SJSA1 (cell line): ENCODE data around the gene CSMD2. TPM values are rescaled to one million over a fixed set of nuclear protein-coding genes. Genes with fewer than 3 reads are reported as not detected.
"Not testable (repeated sequence)": the region's sequence is repeated elsewhere in the genome, so short reads cannot be mapped to it uniquely, and the experiment has no call there.

Source experiments
- DNase-seq, 2 experiments: peaks; one replicate each; pipeline ENCODE4 v3.0.0-alpha.2; 2015 to 2020; ENCODE audit warnings: low spot score in 2 of 2, low read depth in 1 of 2
- H3K27ac ChIP-seq: fragments of 250-450 bp; sonication (Bioruptor Pico); 2 replicates; pipeline ENCODE4 v1.5.1; 2020; ENCODE audit warnings: mild to moderate bottlenecking, moderate library complexity
- H3K27me3 ChIP-seq: fragments of 250-450 bp; sonication (Bioruptor Pico); replicated peaks from 2 replicates; pipeline ENCODE4 v1.5.1; 2020; ENCODE audit warnings: mild to moderate bottlenecking, moderate library complexity
- H3K36me3 ChIP-seq: fragments of 250-450 bp; sonication (Bioruptor Pico); 2 replicates; pipeline ENCODE4 v1.5.1; 2020; ENCODE audit warnings: mild to moderate bottlenecking
- H3K4me1 ChIP-seq: fragments of 250-450 bp; sonication (Bioruptor Pico); replicated peaks from 2 replicates; pipeline ENCODE4 v1.6.1; 2021; ENCODE audit warnings: mild to moderate bottlenecking
- H3K4me3 ChIP-seq: fragments of 250-450 bp; sonication (Bioruptor Pico); 2 replicates; pipeline ENCODE4 v1.5.1; 2020; ENCODE audit warnings: mild to moderate bottlenecking
- H3K9me3 ChIP-seq: fragments of 250-450 bp; sonication (Bioruptor Pico); replicated peaks from 2 replicates; pipeline ENCODE4 v1.5.1; 2020; ENCODE audit warnings: mild to moderate bottlenecking
- total RNA-seq: library from RNA; depleted of rRNA; stranded (reverse); fragments of >200 nt; shearing (Covaris generic); gene quantifications from 2 replicates; pipeline ENCODE4 v1.2.3, GENCODE V29; 2014

Gene CSMD2
- total RNA-seq, 1 experiment from 2014 or later: 0.87 TPM

GRCh38 chr1:33515112-33515511 is 649.9 kb downstream of the CSMD2 start:
- no peak overlapping the region for H3K27ac ChIP-seq

GRCh38 chr1:33512226-33513011 is 652.6 kb downstream of the CSMD2 start:
- H3K27me3 ChIP-seq: no peaks in the 10 kb centered on the region; the same call in 1 of the 2 replicates
- DNase-seq: no peak
- no peaks in the 10 kb centered on the region for H3K4me1 ChIP-seq
- H3K27ac ChIP-seq: no peak overlapping the region
- no peaks in the 10 kb centered on the region for H3K36me3 ChIP-seq
- no peaks in the 10 kb centered on the region for H3K9me3 ChIP-seq
- no peak overlapping the region for H3K4me3 ChIP-seq

More at GRCh38 chr1:33515112-33515511, 649.9 kb downstream of the CSMD2 start:
- no peaks in the 10 kb centered on the region for H3K4me1 ChIP-seq
- no peaks in the 10 kb centered on the region; the same call in 1 of the 2 replicates for H3K27me3 ChIP-seq
- no peak for DNase-seq
- H3K9me3 ChIP-seq: no peaks in the 10 kb centered on the region
- H3K4me3 ChIP-seq: no peak overlapping the region
- H3K36me3 ChIP-seq: no peaks in the 10 kb centered on the region

GRCh38 chr1:33509276-33509675 is 655.8 kb downstream of the CSMD2 start:
- not testable (repeated sequence) for H3K36me3 ChIP-seq, H3K4me1 ChIP-seq, DNase-seq, H3K9me3 ChIP-seq, H3K27me3 ChIP-seq, H3K27ac ChIP-seq, H3K4me3 ChIP-seq

GRCh38 chr1:33508151-33508550 is 656.9 kb downstream of the CSMD2 start:
- Histone ChIP-seq H3K27ac (no peak overlapping the region), H3K4me3 (no peak overlapping the region), H3K9me3 (no peaks in the 10 kb centered on the region), H3K4me1 (no peaks in the 10 kb centered on the region), H3K27me3 (no peaks in the 10 kb centered on the region), H3K36me3 (no peaks in the 10 kb centered on the region)
- DNase-seq: no peak

- no peak for DNase-seq
Observed at GRCh38 chr1:33507661-33508060, 657.4 kb downstream of the CSMD2 start.

GRCh38 chr1:33503506-33503905 is 661.5 kb downstream of the CSMD2 start:
- no peaks in the 10 kb centered on the region for H3K4me1 ChIP-seq
- DNase-seq: no peak
- no peak overlapping the region for H3K4me3 ChIP-seq
- H3K27ac ChIP-seq: no peak overlapping the region
- no peaks in the 10 kb centered on the region for H3K27me3 ChIP-seq
- no peaks in the 10 kb centered on the region for H3K36me3 ChIP-seq
- no peaks in the 10 kb centered on the region for H3K9me3 ChIP-seq

More at GRCh38 chr1:33507661-33508060, 657.4 kb downstream of the CSMD2 start:
- H3K9me3 ChIP-seq: no peaks in the 10 kb centered on the region
- no peaks in the 10 kb centered on the region for H3K27me3 ChIP-seq
- no peaks in the 10 kb centered on the region for H3K4me1 ChIP-seq
- no peak overlapping the region for H3K27ac ChIP-seq
- H3K36me3 ChIP-seq: no peaks in the 10 kb centered on the region
- no peak overlapping the region for H3K4me3 ChIP-seq

- Histone ChIP-seq H3K27me3 (no peaks in the 10 kb centered on the region), H3K36me3 (no peaks in the 10 kb centered on the region), H3K4me3 (no peak overlapping the region), H3K9me3 (no peaks in the 10 kb centered on the region), H3K27ac (no peak overlapping the region), H3K4me1 (no peaks in the 10 kb centered on the region)
- no peak for DNase-seq
Observed at GRCh38 chr1:33502726-33503125, 662.3 kb downstream of the CSMD2 start.

GRCh38 chr1:33501774-33502173 is 663.3 kb downstream of the CSMD2 start:
- no peaks in the 10 kb centered on the region for H3K4me1 ChIP-seq
- DNase-seq: no peak
- no peaks in the 10 kb centered on the region; the same call in 1 of the 2 replicates for H3K36me3 ChIP-seq
- H3K4me3 ChIP-seq: no peak overlapping the region
- H3K27me3 ChIP-seq: no peaks in the 10 kb centered on the region
- no peak overlapping the region for H3K27ac ChIP-seq
- peaks cover 2% of the 10 kb centered on the region for H3K9me3 ChIP-seq

GRCh38 chr1:33501309-33501708 is 663.7 kb downstream of the CSMD2 start:
- DNase-seq: no peak
- Histone ChIP-seq H3K4me3 (no peak overlapping the region), H3K27ac (no peak overlapping the region), H3K9me3 (peaks cover 5% of the 10 kb centered on the region), H3K4me1 (no peaks in the 10 kb centered on the region), H3K36me3 (peaks cover 1% of the 10 kb centered on the region; the same call in 1 of the 2 replicates), H3K27me3 (no peaks in the 10 kb centered on the region)

GRCh38 chr1:33500547-33500946 is 664.5 kb downstream of the CSMD2 start:
- Histone ChIP-seq H3K36me3 (peaks cover 9% of the 10 kb centered on the region), H3K9me3 (peaks cover 13% of the 10 kb centered on the region), H3K4me1 (no peaks in the 10 kb centered on the region), H3K27me3 (no peaks in the 10 kb centered on the region), H3K27ac (no peak overlapping the region), H3K4me3 (no peak overlapping the region)
- no peak for DNase-seq

GRCh38 chr1:33497410-33497809 is 667.6 kb downstream of the CSMD2 start:
- H3K27ac ChIP-seq: no peak overlapping the region
- H3K36me3 ChIP-seq: peaks cover 37% of the 10 kb centered on the region
- H3K4me3 ChIP-seq: no peak overlapping the region
- H3K9me3 ChIP-seq: peaks cover 36% of the 10 kb centered on the region
- no peaks in the 10 kb centered on the region for H3K27me3 ChIP-seq
- no peaks in the 10 kb centered on the region for H3K4me1 ChIP-seq
- no peak for DNase-seq

- Histone ChIP-seq H3K9me3 (peaks cover 36% of the 10 kb centered on the region), H3K4me3 (no peak overlapping the region), H3K27me3 (no peaks in the 10 kb centered on the region), H3K4me1 (no peaks in the 10 kb centered on the region), H3K27ac (no peak overlapping the region), H3K36me3 (peaks cover 61% of the 10 kb centered on the region)
- no peak for DNase-seq
Observed at GRCh38 chr1:33494929-33495328, 670.1 kb downstream of the CSMD2 start.

- Histone ChIP-seq H3K9me3 (peaks cover 5% of the 10 kb centered on the region), H3K4me1 (no peaks in the 10 kb centered on the region), H3K36me3 (peaks cover 66% of the 10 kb centered on the region), H3K27me3 (no peaks in the 10 kb centered on the region), H3K27ac (no peak overlapping the region), H3K4me3 (no peak overlapping the region)
- DNase-seq: no peak
Observed at GRCh38 chr1:33488624-33489023, 676.4 kb downstream of the CSMD2 start.

GRCh38 chr1:33482412-33482811 is 682.6 kb downstream of the CSMD2 start:
- no peaks in the 10 kb centered on the region for H3K4me1 ChIP-seq
- no peak overlapping the region for H3K4me3 ChIP-seq
- no peak overlapping the region for H3K27ac ChIP-seq
- no peak for DNase-seq
- H3K9me3 ChIP-seq: no peaks in the 10 kb centered on the region
- peaks cover 33% of the 10 kb centered on the region for H3K36me3 ChIP-seq
- H3K27me3 ChIP-seq: no peaks in the 10 kb centered on the region
